ENCODE data around the gene DLGAP4. TPM values are rescaled to one million over a fixed set of nuclear protein-coding genes. Genes with fewer than 3 reads are reported as not detected.

Gene DLGAP4
- polyA plus RNA-seq, 4 donors, result 24.3 to 37.9 (median 28.3) TPM

DNA sequence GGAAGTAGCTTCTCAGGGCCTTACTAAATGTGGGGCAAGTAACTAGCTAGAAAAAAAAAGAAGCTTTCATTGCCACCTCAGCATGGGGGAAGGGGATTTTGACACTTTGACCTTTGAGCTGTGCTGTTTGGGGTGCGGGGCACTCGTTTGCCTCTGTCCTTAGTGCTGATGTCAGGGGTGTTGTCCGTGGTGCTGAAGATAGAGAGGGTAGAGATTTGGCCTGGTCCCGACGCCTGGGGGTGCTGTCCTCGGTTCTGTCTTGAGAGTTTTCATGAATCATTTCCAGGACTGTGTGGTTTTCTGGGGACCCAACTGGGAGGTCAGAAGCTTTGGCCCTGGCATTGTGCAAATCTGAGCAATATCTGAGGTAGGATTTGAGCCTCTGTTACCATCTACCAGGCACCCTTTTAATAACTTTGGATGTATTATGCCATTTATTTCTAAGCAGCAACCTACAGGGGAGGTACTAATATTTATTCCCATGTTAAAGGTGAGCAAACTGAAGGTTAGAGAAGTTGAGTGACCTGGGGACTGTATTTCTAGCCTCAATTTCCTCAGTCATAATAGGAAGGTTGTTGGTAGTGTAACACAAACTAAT, 78.0 kb downstream of the DLGAP4 start:
- 1 to 6% (median 3%) methylated on average over 6 of the region's 6 CpGs for WGBS, 3 donors
- no peak overlapping the region for H3K4me3 ChIP-seq (ENCODE audit: low read depth in 1 of 3, low read length in 3 of 3)
- no peaks in the 10 kb centered on the region for H3K4me1 ChIP-seq (ENCODE audit: control insufficient read depth in 3 of 3, insufficient read depth in 2 of 3, low read depth in 1 of 3, low read length in 2 of 3)
- H3K36me3 ChIP-seq (ENCODE audit: control insufficient read depth in 3 of 3, insufficient read depth in 2 of 3, low read depth in 1 of 3, low read length in 3 of 3), result no peaks in the 10 kb centered on the region
- FAIRE-seq (no peak), DNase-seq (peak; percentile 22 to 47)
- H3K9me3 ChIP-seq (ENCODE audit: control insufficient read depth in 2 of 2, insufficient read depth in 1 of 2, low read depth in 1 of 2, low read length in 1 of 2), result no peaks in the 10 kb centered on the region
- H3K27me3 ChIP-seq (ENCODE audit: control insufficient read depth in 3 of 3, insufficient read depth in 3 of 3, low read length in 3 of 3), result peaks cover 0 to 2% (median 1%) of the 10 kb centered on the region in 3 donors
- no peak overlapping the region for H3K27ac ChIP-seq (ENCODE audit: low read depth in 1 of 3, low read length in 2 of 3)

- WGBS, 3 donors, result 67 to 90% (median 71%) methylated on average over 3 of the region's 3 CpGs
- FAIRE-seq, result no peak
- peaks cover 0 to 2% (median 1%) of the 10 kb centered on the region in 3 donors for H3K27me3 ChIP-seq (ENCODE audit: control insufficient read depth in 3 of 3, insufficient read depth in 3 of 3, low read length in 3 of 3)
- H3K27ac ChIP-seq (ENCODE audit: low read depth in 1 of 3, low read length in 2 of 3), result no peak overlapping the region
- DNase-seq, result no peak
- H3K36me3 ChIP-seq (ENCODE audit: control insufficient read depth in 3 of 3, insufficient read depth in 2 of 3, low read depth in 1 of 3, low read length in 3 of 3), result no peaks in the 10 kb centered on the region
- no peak overlapping the region for H3K4me3 ChIP-seq (ENCODE audit: low read depth in 1 of 3, low read length in 3 of 3)
- H3K9me3 ChIP-seq (ENCODE audit: control insufficient read depth in 2 of 2, insufficient read depth in 1 of 2, low read depth in 1 of 2, low read length in 1 of 2), result no peaks in the 10 kb centered on the region
- no peaks in the 10 kb centered on the region for H3K4me1 ChIP-seq (ENCODE audit: control insufficient read depth in 3 of 3, insufficient read depth in 2 of 3, low read depth in 1 of 3, low read length in 2 of 3)
Observed at GRCh38 chr20:36385503-36385902, 79.4 kb downstream of the DLGAP4 start.

DNA sequence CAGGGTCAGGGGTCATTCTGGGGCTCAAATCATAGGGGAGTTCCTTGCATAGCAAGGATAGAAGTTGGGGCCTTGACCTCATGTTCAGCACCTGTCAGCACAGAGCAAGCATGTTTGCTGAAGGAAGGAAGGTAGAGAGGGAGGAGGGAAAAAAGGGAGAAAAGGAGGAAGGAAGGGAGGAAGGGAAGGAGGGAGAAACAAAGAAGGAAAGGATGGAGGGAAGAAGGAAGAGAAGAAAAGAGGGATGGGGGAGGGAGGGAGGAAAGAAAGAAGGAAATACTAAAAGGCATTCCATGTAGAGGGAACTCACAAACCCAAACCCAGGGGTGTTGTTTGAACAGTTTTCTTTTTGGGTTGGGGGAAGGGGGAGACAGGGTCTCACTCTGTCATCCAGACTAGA, 80.1 kb downstream of the DLGAP4 start:
- peaks cover 0 to 2% (median 1%) of the 10 kb centered on the region in 3 donors for H3K27me3 ChIP-seq (ENCODE audit: control insufficient read depth in 3 of 3, insufficient read depth in 3 of 3, low read length in 3 of 3)
- H3K36me3 ChIP-seq (ENCODE audit: control insufficient read depth in 3 of 3, insufficient read depth in 2 of 3, low read depth in 1 of 3, low read length in 3 of 3), result no peaks in the 10 kb centered on the region
- no peak for DNase-seq
- H3K4me3 ChIP-seq (ENCODE audit: low read depth in 1 of 3, low read length in 3 of 3), result no peak overlapping the region
- no peak overlapping the region for H3K27ac ChIP-seq (ENCODE audit: low read depth in 1 of 3, low read length in 2 of 3)
- FAIRE-seq, result no peak
- H3K9me3 ChIP-seq (ENCODE audit: control insufficient read depth in 2 of 2, insufficient read depth in 1 of 2, low read depth in 1 of 2, low read length in 1 of 2), result no peaks in the 10 kb centered on the region
- no peaks in the 10 kb centered on the region for H3K4me1 ChIP-seq (ENCODE audit: control insufficient read depth in 3 of 3, insufficient read depth in 2 of 3, low read depth in 1 of 3, low read length in 2 of 3)

GRCh38 chr20:36390269-36390668, 84.1 kb downstream of the DLGAP4 start:
- WGBS, 3 donors, result 68 to 72% (median 71%) methylated on average over 2 of the region's 2 CpGs
- Histone ChIP-seq H3K9me3 (ENCODE audit: control insufficient read depth in 2 of 2, insufficient read depth in 1 of 2, low read depth in 1 of 2, low read length in 1 of 2) (no peaks in the 10 kb centered on the region), H3K4me3 (ENCODE audit: low read depth in 1 of 3, low read length in 3 of 3) (no peak overlapping the region), H3K4me1 (ENCODE audit: control insufficient read depth in 3 of 3, insufficient read depth in 2 of 3, low read depth in 1 of 3, low read length in 2 of 3) (no peaks in the 10 kb centered on the region), H3K36me3 (ENCODE audit: control insufficient read depth in 3 of 3, insufficient read depth in 2 of 3, low read depth in 1 of 3, low read length in 3 of 3) (no peaks in the 10 kb centered on the region), H3K27me3 (ENCODE audit: control insufficient read depth in 3 of 3, insufficient read depth in 3 of 3, low read length in 3 of 3) (peaks cover 0 to 7% (median 2%) of the 10 kb centered on the region in 3 donors), H3K27ac (ENCODE audit: low read depth in 1 of 3, low read length in 2 of 3) (no peak overlapping the region)
- no peak for DNase-seq
- no peak for FAIRE-seq

DNA sequence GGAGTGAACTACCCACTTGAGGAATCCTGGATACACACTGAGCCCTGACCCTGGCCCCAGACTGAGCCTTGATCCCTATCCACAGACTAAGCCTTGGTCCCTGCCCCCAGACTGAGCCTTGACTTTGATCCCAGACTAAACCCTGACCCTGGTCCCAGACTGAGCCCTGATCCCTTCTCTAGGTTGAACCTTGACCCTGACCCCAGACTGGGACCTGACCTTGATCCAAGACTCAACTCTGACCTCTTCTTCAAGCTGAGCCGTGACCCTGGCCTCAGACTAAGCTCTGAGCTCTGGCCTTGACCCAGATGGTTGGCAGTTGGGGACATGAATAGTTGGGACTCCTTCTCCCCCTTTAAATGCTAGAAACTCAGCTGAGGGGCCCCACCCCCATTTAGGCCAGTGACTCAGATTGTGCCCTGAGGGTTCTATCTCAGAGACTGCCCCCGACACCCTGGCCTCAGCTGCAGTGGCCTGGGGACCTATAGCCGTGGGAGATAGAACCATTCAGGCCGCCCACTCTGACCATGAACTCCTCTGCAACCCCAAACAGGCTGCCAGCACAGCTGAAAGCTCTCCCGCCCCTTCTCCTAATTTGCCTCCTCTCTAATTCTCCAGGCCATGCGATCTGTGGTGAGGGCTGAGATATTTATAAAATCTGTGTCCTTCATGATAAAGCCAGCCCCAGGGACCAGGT, 84.7 kb downstream of the DLGAP4 start:
- H3K27ac ChIP-seq (ENCODE audit: low read depth in 1 of 3, low read length in 2 of 3), result no peak overlapping the region
- H3K36me3 ChIP-seq (ENCODE audit: control insufficient read depth in 3 of 3, insufficient read depth in 2 of 3, low read depth in 1 of 3, low read length in 3 of 3), result no peaks in the 10 kb centered on the region
- no peaks in the 10 kb centered on the region for H3K4me1 ChIP-seq (ENCODE audit: control insufficient read depth in 3 of 3, insufficient read depth in 2 of 3, low read depth in 1 of 3, low read length in 2 of 3)
- DNase-seq, result no peak
- 46 to 60% (median 47%) methylated on average over 6 of the region's 6 CpGs for WGBS, 3 donors
- H3K27me3 ChIP-seq (ENCODE audit: control insufficient read depth in 3 of 3, insufficient read depth in 3 of 3, low read length in 3 of 3), result peaks cover 0 to 7% (median 2%) of the 10 kb centered on the region in 3 donors
- no peak for FAIRE-seq
- H3K4me3 ChIP-seq (ENCODE audit: low read depth in 1 of 3, low read length in 3 of 3), result no peak overlapping the region
- no peaks in the 10 kb centered on the region for H3K9me3 ChIP-seq (ENCODE audit: control insufficient read depth in 2 of 2, insufficient read depth in 1 of 2, low read depth in 1 of 2, low read length in 1 of 2)

DNA sequence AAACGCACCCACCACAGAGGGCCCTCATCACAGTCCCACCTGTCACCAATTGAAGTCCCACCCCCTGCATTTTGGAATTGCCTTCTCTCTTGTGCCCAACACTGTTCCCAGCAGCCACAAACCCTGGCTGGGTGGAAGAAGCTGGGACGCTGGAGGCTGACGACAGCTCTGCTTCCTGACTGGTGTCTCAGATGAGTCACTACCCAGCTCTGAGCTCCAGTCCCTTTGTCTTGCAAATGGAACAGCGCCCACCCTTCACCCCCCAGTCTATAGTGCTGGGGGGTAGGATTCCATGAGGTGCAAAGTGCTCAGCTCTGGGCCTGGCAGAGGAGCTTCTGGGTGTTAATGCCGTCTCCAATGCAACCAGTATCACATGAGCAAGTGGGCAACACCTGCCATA, 85.3 kb downstream of the DLGAP4 start:
- FAIRE-seq (no peak), DNase-seq (no peak)
- H3K36me3 ChIP-seq (ENCODE audit: control insufficient read depth in 3 of 3, insufficient read depth in 2 of 3, low read depth in 1 of 3, low read length in 3 of 3), result no peaks in the 10 kb centered on the region
- 30 to 31% (median 31%) methylated on average over 5 of the region's 5 CpGs for WGBS, 3 donors
- H3K4me1 ChIP-seq (ENCODE audit: control insufficient read depth in 3 of 3, insufficient read depth in 2 of 3, low read depth in 1 of 3, low read length in 2 of 3), result no peaks in the 10 kb centered on the region
- no peak overlapping the region for H3K27ac ChIP-seq (ENCODE audit: low read depth in 1 of 3, low read length in 2 of 3)
- no peak overlapping the region for H3K4me3 ChIP-seq (ENCODE audit: low read depth in 1 of 3, low read length in 3 of 3)
- H3K9me3 ChIP-seq (ENCODE audit: control insufficient read depth in 2 of 2, insufficient read depth in 1 of 2, low read depth in 1 of 2, low read length in 1 of 2), result no peaks in the 10 kb centered on the region
- peaks cover 0 to 7% (median 2%) of the 10 kb centered on the region in 3 donors for H3K27me3 ChIP-seq (ENCODE audit: control insufficient read depth in 3 of 3, insufficient read depth in 3 of 3, low read length in 3 of 3)

- 32 to 46% (median 36%) methylated on average over 5 of the region's 5 CpGs for WGBS, 3 donors
Observed at GRCh38 chr20:36391955-36392354, 85.8 kb downstream of the DLGAP4 start.

DNA sequence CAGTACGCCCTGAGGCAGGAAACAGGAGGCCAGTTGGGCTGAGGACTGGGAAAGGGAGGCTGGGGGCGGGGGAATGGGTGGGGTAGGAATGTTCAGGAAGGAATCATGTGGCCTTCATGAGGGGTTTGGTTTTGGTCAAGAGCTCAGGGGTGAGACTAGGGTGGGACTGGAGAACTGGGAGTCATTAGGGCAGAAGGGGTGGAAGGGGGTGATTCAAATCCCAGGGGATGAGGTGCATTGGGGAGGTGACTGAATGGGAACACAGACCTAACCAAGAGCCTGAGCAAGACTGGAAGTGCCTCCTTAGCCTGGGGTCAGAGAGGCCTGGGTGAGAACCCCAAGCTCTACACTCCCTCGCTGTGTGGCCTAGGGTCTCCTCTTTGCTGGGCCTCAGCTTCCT, 86.8 kb downstream of the DLGAP4 start:
- DNase-seq, result no peak
- H3K36me3 ChIP-seq (ENCODE audit: control insufficient read depth in 3 of 3, insufficient read depth in 2 of 3, low read depth in 1 of 3, low read length in 3 of 3), result no peaks in the 10 kb centered on the region
- no peaks in the 10 kb centered on the region for H3K4me1 ChIP-seq (ENCODE audit: control insufficient read depth in 3 of 3, insufficient read depth in 2 of 3, low read depth in 1 of 3, low read length in 2 of 3)
- H3K27me3 ChIP-seq (ENCODE audit: control insufficient read depth in 3 of 3, insufficient read depth in 3 of 3, low read length in 3 of 3), result peaks cover 0 to 7% (median 2%) of the 10 kb centered on the region in 3 donors
- 43 to 83% (median 62%) methylated on average over 3 of the region's 3 CpGs for WGBS, 3 donors
- no peak for FAIRE-seq
- no peaks in the 10 kb centered on the region for H3K9me3 ChIP-seq (ENCODE audit: control insufficient read depth in 2 of 2, insufficient read depth in 1 of 2, low read depth in 1 of 2, low read length in 1 of 2)
- no peak overlapping the region for H3K4me3 ChIP-seq (ENCODE audit: low read depth in 1 of 3, low read length in 3 of 3)
- no peak overlapping the region for H3K27ac ChIP-seq (ENCODE audit: low read depth in 1 of 3, low read length in 2 of 3)

More at GRCh38 chr20:36391955-36392354, 85.8 kb downstream of the DLGAP4 start:
- no peaks in the 10 kb centered on the region for H3K4me1 ChIP-seq (ENCODE audit: control insufficient read depth in 3 of 3, insufficient read depth in 2 of 3, low read depth in 1 of 3, low read length in 2 of 3)
- H3K36me3 ChIP-seq (ENCODE audit: control insufficient read depth in 3 of 3, insufficient read depth in 2 of 3, low read depth in 1 of 3, low read length in 3 of 3), result no peaks in the 10 kb centered on the region
- no peak for FAIRE-seq
- no peak overlapping the region for H3K4me3 ChIP-seq (ENCODE audit: low read depth in 1 of 3, low read length in 3 of 3)
- no peak overlapping the region for H3K27ac ChIP-seq (ENCODE audit: low read depth in 1 of 3, low read length in 2 of 3)
- no peaks in the 10 kb centered on the region for H3K9me3 ChIP-seq (ENCODE audit: control insufficient read depth in 2 of 2, insufficient read depth in 1 of 2, low read depth in 1 of 2, low read length in 1 of 2)
- peaks cover 0 to 7% (median 2%) of the 10 kb centered on the region in 3 donors for H3K27me3 ChIP-seq (ENCODE audit: control insufficient read depth in 3 of 3, insufficient read depth in 3 of 3, low read length in 3 of 3)
- no peak for DNase-seq
